Measurements from ENCODE around the gene MACROD2. TPM values are rescaled to one million over a fixed set of nuclear protein-coding genes. Genes with fewer than 3 reads are reported as not detected.

Gene MACROD2
- total RNA-seq, 1 donor from 2014 or later = 78.2 TPM

DNA sequence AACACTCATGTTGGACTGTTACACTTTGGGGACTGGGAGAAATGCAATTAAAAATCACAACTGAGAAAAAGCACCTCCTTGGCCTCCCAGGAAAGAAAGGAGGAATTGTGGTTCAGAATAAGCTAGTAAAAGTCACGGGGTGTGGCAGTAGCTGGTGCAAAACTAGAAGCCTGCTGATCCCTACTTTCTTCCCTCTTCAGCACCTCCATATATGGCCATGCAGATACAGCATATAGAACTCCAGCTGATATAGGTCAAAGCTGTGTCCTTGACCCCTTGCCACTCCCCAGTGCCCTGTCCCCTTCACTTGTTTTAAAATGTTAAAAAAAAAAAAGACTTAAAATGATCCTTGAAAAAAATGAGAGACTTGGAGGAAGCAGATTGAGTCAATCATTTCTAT is 347.6 kb downstream of the MACROD2 start:
- intact Hi-C loops (cut with DNase I) = no loop called here
- no peaks in the 10 kb centered on the region for H3K4me1 ChIP-seq
- DNase-seq (no peak), ATAC-seq (no peak)
- H3K27me3 ChIP-seq = no peaks in the 10 kb centered on the region
- H3K4me3 ChIP-seq = no peak overlapping the region
- H3K36me3 ChIP-seq = no peaks in the 10 kb centered on the region
- no peak overlapping the region for H3K27ac ChIP-seq
- H3K9me3 ChIP-seq = no peaks in the 10 kb centered on the region
- TF ChIP-seq, protein P1, sequence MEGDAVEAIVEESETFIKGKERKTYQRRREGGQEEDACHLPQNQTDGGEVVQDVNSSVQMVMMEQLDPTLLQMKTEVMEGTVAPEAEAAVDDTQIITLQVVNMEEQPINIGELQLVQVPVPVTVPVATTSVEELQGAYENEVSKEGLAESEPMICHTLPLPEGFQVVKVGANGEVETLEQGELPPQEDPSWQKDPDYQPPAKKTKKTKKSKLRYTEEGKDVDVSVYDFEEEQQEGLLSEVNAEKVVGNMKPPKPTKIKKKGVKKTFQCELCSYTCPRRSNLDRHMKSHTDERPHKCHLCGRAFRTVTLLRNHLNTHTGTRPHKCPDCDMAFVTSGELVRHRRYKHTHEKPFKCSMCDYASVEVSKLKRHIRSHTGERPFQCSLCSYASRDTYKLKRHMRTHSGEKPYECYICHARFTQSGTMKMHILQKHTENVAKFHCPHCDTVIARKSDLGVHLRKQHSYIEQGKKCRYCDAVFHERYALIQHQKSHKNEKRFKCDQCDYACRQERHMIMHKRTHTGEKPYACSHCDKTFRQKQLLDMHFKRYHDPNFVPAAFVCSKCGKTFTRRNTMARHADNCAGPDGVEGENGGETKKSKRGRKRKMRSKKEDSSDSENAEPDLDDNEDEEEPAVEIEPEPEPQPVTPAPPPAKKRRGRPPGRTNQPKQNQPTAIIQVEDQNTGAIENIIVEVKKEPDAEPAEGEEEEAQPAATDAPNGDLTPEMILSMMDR (IDR thresholded peaks at IDR 0.05) = no peak

DNA sequence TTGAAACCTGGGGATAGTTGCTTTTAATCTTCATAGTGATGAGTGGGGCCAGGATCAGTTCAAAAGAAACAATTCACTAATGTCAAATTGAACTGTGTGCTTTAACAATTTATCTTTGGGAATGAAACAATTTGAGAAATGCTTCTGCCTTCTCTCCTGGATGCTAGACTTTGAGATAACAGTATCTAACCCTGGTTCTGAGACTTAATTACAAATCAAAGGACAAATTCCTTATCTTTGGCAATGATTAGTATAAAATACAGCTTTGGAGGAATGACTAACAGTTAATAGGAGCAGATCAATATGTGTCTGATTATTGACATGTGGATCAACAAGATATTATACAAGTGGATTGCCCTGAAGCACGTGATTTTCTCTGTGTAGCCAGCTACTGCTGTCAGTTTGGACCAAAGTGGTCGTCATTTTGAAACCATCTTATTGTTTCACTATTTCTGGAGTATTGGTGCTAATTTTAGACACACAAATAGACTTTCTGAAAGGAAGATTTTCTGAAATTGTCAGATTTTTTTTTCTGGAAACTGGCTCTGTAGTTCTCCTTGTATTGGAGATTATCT is 348.3 kb downstream of the MACROD2 start:
- ATAC-seq (no peak), DNase-seq (no peak)
- no peak overlapping the region for H3K27ac ChIP-seq
- intact Hi-C loops (cut with DNase I) = no loop called here
- H3K27me3 ChIP-seq = no peaks in the 10 kb centered on the region
- H3K4me1 ChIP-seq = no peaks in the 10 kb centered on the region
- no peak overlapping the region for H3K4me3 ChIP-seq
- no peaks in the 10 kb centered on the region for H3K9me3 ChIP-seq
- H3K36me3 ChIP-seq = no peaks in the 10 kb centered on the region
- TF ChIP-seq, protein P1 (IDR thresholded peaks at IDR 0.05) = no peak

DNA sequence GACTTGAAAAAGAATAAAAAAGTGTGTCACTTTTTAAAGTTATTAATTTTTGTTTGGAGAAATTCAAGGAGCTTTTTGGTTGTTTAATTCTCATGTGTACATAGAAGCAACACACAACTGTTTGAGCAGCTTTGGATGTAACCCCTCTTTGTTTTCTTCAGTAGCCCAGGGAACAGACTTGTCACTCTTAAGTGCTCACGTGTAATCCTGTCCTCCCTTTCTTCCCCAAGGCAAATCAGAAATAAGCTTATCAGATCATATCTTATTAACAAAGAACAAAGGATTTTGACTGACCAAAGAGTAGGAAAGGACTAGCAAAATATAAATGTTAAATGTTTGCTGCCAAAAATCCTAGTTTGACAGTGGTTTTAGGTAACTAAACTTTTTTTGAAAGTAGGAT is 349.4 kb downstream of the MACROD2 start:
- no peaks in the 10 kb centered on the region for H3K36me3 ChIP-seq
- intact Hi-C loops (cut with DNase I) = no loop called here
- no peaks in the 10 kb centered on the region for H3K9me3 ChIP-seq
- TF ChIP-seq, protein P1 (IDR thresholded peaks at IDR 0.05) = no peak
- H3K27me3 ChIP-seq = no peaks in the 10 kb centered on the region
- DNase-seq (no peak), ATAC-seq (no peak)
- no peak overlapping the region for H3K27ac ChIP-seq
- no peak overlapping the region for H3K4me3 ChIP-seq
- H3K4me1 ChIP-seq = no peaks in the 10 kb centered on the region

DNA sequence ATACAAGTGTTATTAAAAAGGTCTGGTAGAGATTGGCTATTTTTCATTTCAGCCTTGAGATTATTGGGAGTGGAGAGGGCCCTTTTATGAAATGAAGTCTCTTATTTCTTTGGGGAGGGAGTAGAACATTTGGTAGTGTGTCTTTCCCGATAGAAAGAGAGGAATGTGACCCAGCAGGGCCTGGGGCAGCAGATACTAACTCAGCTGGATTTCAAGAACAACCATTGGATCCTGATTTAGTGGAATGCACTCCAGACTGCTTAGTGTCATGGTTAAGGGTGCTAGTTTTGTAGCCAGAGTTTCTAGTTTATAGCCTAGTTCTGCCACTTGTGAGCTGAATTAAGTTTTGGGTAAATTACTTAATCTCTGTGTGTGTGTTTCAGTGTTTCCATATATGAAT is 360.5 kb downstream of the MACROD2 start:
- H3K4me1 ChIP-seq = no peaks in the 10 kb centered on the region
- TF ChIP-seq, protein P1 (IDR thresholded peaks at IDR 0.05) = no peak
- H3K27me3 ChIP-seq = no peaks in the 10 kb centered on the region
- intact Hi-C loops (cut with DNase I) = no loop called here
- no peak overlapping the region for H3K27ac ChIP-seq
- H3K36me3 ChIP-seq = no peaks in the 10 kb centered on the region
- no peaks in the 10 kb centered on the region for H3K9me3 ChIP-seq
- no peak overlapping the region for H3K4me3 ChIP-seq
- DNase-seq (no peak), ATAC-seq (no peak)

DNA sequence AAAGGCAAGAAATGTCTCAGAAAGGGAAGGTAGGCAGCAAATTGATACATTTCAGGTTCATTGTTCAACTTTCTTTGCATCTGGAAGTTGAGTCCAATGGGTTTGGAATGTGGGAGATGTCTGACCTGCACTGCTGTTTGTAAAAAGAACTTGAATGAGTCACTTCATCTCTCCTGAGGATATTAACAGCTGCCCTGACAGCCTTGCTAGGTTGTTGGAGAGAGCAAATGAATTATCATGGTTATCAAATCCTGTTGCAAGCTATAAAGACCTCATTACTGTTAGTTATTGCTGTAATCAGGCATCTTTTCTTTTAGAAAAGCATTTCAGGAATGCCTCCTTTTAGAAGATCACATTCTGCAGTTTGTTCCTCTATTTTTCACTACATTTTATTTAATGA is 365.1 kb downstream of the MACROD2 start:
- TF ChIP-seq, protein P1 (IDR thresholded peaks at IDR 0.05) = no peak
- DNase-seq = no peak
- Histone ChIP-seq H3K27me3 (no peaks in the 10 kb centered on the region), H3K9me3 (no peaks in the 10 kb centered on the region), H3K27ac (no peak overlapping the region), H3K4me3 (no peak overlapping the region), H3K4me1 (no peaks in the 10 kb centered on the region), H3K36me3 (no peaks in the 10 kb centered on the region)
- ATAC-seq = no peak
- intact Hi-C loops (cut with DNase I) = no loop called here

Data from upper lobe of right lung (tissue), 1 donor.